HG03175 (cell line): ENCODE data around the gene SCN4B.
"Not testable (repeated sequence)": the region's sequence is repeated elsewhere in the genome, so short reads cannot be mapped to it uniquely, and the experiment has no call there.

Experiments used
- ATAC-seq: cut with Tn5 transposase; IDR thresholded peaks from one replicate; pipeline ENCODE4 v1.9.1; 2021; ENCODE audit warnings: mild to moderate bottlenecking, moderate library complexity; ENCODE audit not compliant: unreplicated experiment

The SCN4B gene

GRCh38 chr11:118152552-118153471 lies at the start of gene SCN4B:
TSS of gene SCN4B (minus strand) at chr11:118152823. CDS start at chr11:118152673, 150 bp downstream.
- ATAC-seq = no peak

- ATAC-seq = no peak
Measured at GRCh38 chr11:118201966-118202365, 49.3 kb upstream of the SCN4B start.

GRCh38 chr11:118200901-118201680 lies 48.5 kb upstream of the SCN4B start:
- no peak for ATAC-seq

GRCh38 chr11:118200497-118200896 lies 47.9 kb upstream of the SCN4B start:
- ATAC-seq = no peak

GRCh38 chr11:118199135-118199534 lies 46.5 kb upstream of the SCN4B start:
- ATAC-seq = no peak

- ATAC-seq = no peak
Measured at GRCh38 chr11:118198370-118198769, 45.7 kb upstream of the SCN4B start.

GRCh38 chr11:118194835-118195627 lies 42.4 kb upstream of the SCN4B start:
- no peak for ATAC-seq

GRCh38 chr11:118193910-118194566 lies 41.4 kb upstream of the SCN4B start:
- ATAC-seq = no peak

- not testable (repeated sequence) for ATAC-seq
Measured at GRCh38 chr11:118192817-118193216, 40.2 kb upstream of the SCN4B start.

- not testable (repeated sequence) for ATAC-seq
Measured at GRCh38 chr11:118190942-118191506, 38.4 kb upstream of the SCN4B start.

GRCh38 chr11:118186346-118187107 lies 33.9 kb upstream of the SCN4B start:
- no peak for ATAC-seq

GRCh38 chr11:118184784-118185579 lies 32.4 kb upstream of the SCN4B start:
- no peak for ATAC-seq

GRCh38 chr11:118183691-118184090 lies 31.1 kb upstream of the SCN4B start:
- not testable (repeated sequence) for ATAC-seq

- no peak for ATAC-seq
Measured at GRCh38 chr11:118180300-118180703, 27.7 kb upstream of the SCN4B start.

- no peak for ATAC-seq
Measured at GRCh38 chr11:118176778-118177134, 24.1 kb upstream of the SCN4B start.

GRCh38 chr11:118175993-118176777 lies 23.6 kb upstream of the SCN4B start, which contains the start of gene SCN2B:
TSS of gene SCN2B (minus strand) at chr11:118176639. CDS start at chr11:118176431, 208 bp downstream.
- ATAC-seq = no peak
